K562 (cell line): ENCODE results near the gene LIN28B. TPM values are rescaled to one million over a fixed set of nuclear protein-coding genes. Genes with fewer than 3 reads are reported as not detected.

Experiments used
- ATAC-seq: fragments of 200-7000 bp; cut with Tn5 transposase; 3 replicates; pipeline ENCODE4 v1.9.1; 2020; ENCODE audit warnings: moderate library complexity
- BruUV-seq: library from RNA; stranded (reverse); fragments of 400-500 nt; replicated peaks from 2 replicates; lab custom pipeline; 2021; lab: Mats Ljungman, UMichigan
- CTCF ChIA-PET: fragments of 300-600 bp; formaldehyde crosslinking; extraction: SDS; loops from one replicate; lab custom pipeline; 2021; ENCODE audit warnings: low intra/inter-chr PET ratio; lab: Yijun Ruan, JAX
- POLR2A ChIA-PET: fragments of 300-600, 350-650 bp; sonication (Branson Sonifier 250); formaldehyde crosslinking; extraction: SDS; loops from one replicate; lab custom pipeline; 2021; ENCODE audit warnings: antibody characterized with exemption, inconsistent platforms; lab: Yijun Ruan, JAX
- DNase-seq, 4 experiments: peaks; one replicate each; pipeline versions ENCODE4 v3.0.0 to v3.0.0-alpha.2; 2011 to 2018; ENCODE audit warnings: low spot score in 3 of 4, mixed read lengths in 3 of 4; ENCODE audit errors: extremely low read depth in 1 of 4
- FAIRE-seq: peaks from 2 replicates; lab custom pipeline; 2011; peaks lifted over from hg19 to GRCh38; lab: Jason Lieb, UNC
- H2AFZ ChIP-seq: 2 replicates; pipeline ENCODE4 v1.6.0; 2011; ENCODE audit warnings: low read depth, low read length, control low read depth, inconsistent platforms
- H3K27ac ChIP-seq: fragments of 200-600 bp; 3 replicates; pipeline ENCODE4 v1.8.0; 2011; ENCODE audit warnings: low read depth, mild to moderate bottlenecking, control low read depth, inconsistent platforms, low read length, moderate library complexity, mixed read lengths; ENCODE audit errors: extremely low read depth
- H3K27me3 ChIP-seq, 2 experiments: fragments of 300-600 bp in 1 of 2; 2 replicates in 1 of 2; 3 replicates in 1 of 2; pipeline versions ENCODE4 v1.6.0 to v1.8.0; 2011; ENCODE audit warnings: inconsistent platforms in 2 of 2, low read length in 2 of 2, mild to moderate bottlenecking in 1 of 2, mixed read lengths in 1 of 2, moderate library complexity in 1 of 2; ENCODE audit not compliant: control insufficient read depth in 2 of 2, insufficient read depth in 2 of 2
- H3K36me3 ChIP-seq: fragments of 300-600 bp; 3 replicates; pipeline ENCODE4 v1.8.0; 2011; ENCODE audit warnings: mild to moderate bottlenecking, low read length, inconsistent platforms; ENCODE audit not compliant: control insufficient read depth, insufficient read depth
- H3K4me1 ChIP-seq, 2 experiments: fragments of 200-600 bp in 1 of 2; replicated peaks in 1 of 2; 2 replicates in 1 of 2; 3 replicates in 1 of 2; pipeline versions ENCODE4 v1.5.1 to v1.8.0; 2011; ENCODE audit warnings: inconsistent platforms in 2 of 2, low read length in 2 of 2, mild to moderate bottlenecking in 1 of 2, mixed read lengths in 1 of 2, moderate library complexity in 1 of 2; ENCODE audit not compliant: control insufficient read depth in 2 of 2, insufficient read depth in 2 of 2
- H3K4me2 ChIP-seq: 2 replicates; pipeline ENCODE4 v1.6.1; 2011; ENCODE audit warnings: low read length, control low read depth, inconsistent platforms, mixed read lengths; ENCODE audit not compliant: insufficient read depth
- H3K4me3 ChIP-seq: fragments of 200-600 bp; sonication (generic), shearing (Covaris generic); 2 replicates; pipeline ENCODE4 v1.5.1; 2016; ENCODE audit warnings: control low read depth, inconsistent platforms
- H3K79me2 ChIP-seq: fragments of 200-600 bp; 3 replicates; pipeline ENCODE4 v1.8.0; 2011; ENCODE audit warnings: low read length, inconsistent platforms; ENCODE audit not compliant: control insufficient read depth, insufficient read depth
- H3K9ac ChIP-seq, 2 experiments: 2 replicates each; pipeline versions ENCODE4 v1.6.0 to v1.6.1; 2011; ENCODE audit warnings: low read depth in 2 of 2, low read length in 2 of 2, control low read depth in 1 of 2, inconsistent platforms in 1 of 2, mild to moderate bottlenecking in 1 of 2, mixed read lengths in 1 of 2; ENCODE audit not compliant: insufficient read depth in 1 of 2
- H3K9me1 ChIP-seq: one replicate; pipeline ENCODE4 v1.6.0; 2011; ENCODE audit warnings: inconsistent platforms, mild to moderate bottlenecking, low read length, moderate library complexity; ENCODE audit not compliant: control insufficient read depth, insufficient read depth
- H3K9me3 ChIP-seq: replicated peaks from 2 replicates; pipeline ENCODE4 v1.5.1; 2011; ENCODE audit warnings: low read depth, low read length, inconsistent platforms; ENCODE audit not compliant: control insufficient read depth, insufficient read depth
- H4K20me1 ChIP-seq: replicated peaks from 2 replicates; pipeline ENCODE4 v1.6.1; 2011; ENCODE audit warnings: low read length, inconsistent platforms, mixed read lengths; ENCODE audit not compliant: control insufficient read depth, insufficient read depth
- ARID1B ChIP-seq: fragments of 450-650 bp; IDR thresholded peaks from 2 replicates; pipeline ENCODE4 v1.6.1; 2016; ENCODE audit warnings: antibody characterized with exemption, mild to moderate bottlenecking, inconsistent platforms
- GABPB1 ChIP-seq: sonication (generic); formaldehyde crosslinking; IDR thresholded peaks from 2 replicates; pipeline ENCODE4 v1.8.0; 2022; ENCODE audit warnings: mild to moderate bottlenecking, missing genetic modification reagents
- GTF2A2 ChIP-seq: IDR thresholded peaks from 2 replicates; pipeline ENCODE4 v1.6.1; 2016; ENCODE audit warnings: mild to moderate bottlenecking, missing genetic modification characterization, missing compliant biosample characterization
- GTF2E2 ChIP-seq: fragments of 200-800 bp; sonication (Bioruptor generic); IDR thresholded peaks from 2 replicates; pipeline ENCODE4 v1.6.1; 2016; ENCODE audit warnings: missing genetic modification characterization, missing compliant biosample characterization
- HNRNPK ChIP-seq: fragments of 200-400 bp; formaldehyde crosslinking; IDR thresholded peaks from one replicate; pipeline ENCODE4 v1.6.1; 2018; ENCODE audit warnings: mild to moderate bottlenecking, low read depth, low read length; ENCODE audit not compliant: poor library complexity, severe bottlenecking
- KDM5B ChIP-seq: fragments of 200-600 bp; sonication (generic); IDR thresholded peaks from 2 replicates; pipeline ENCODE4 v1.6.1; 2012; ENCODE audit warnings: low read depth, mild to moderate bottlenecking, moderate library complexity, low read length, control low read depth, inconsistent platforms; ENCODE audit not compliant: insufficient replicate concordance
- LCOR ChIP-seq: sonication (generic); formaldehyde crosslinking; IDR thresholded peaks from 2 replicates; pipeline ENCODE4 v1.8.0; 2022; ENCODE audit warnings: mild to moderate bottlenecking, missing genetic modification reagents
- RCOR1 ChIP-seq, 2 experiments: IDR thresholded peaks; 2 replicates each; pipeline ENCODE4 v1.6.1; 2012; ENCODE audit warnings: low read depth in 2 of 2, low read length in 2 of 2, borderline replicate concordance in 1 of 2, improper control_type of control experiment in 1 of 2
- TAF9B ChIP-seq: fragments of 450-650 bp; IDR thresholded peaks from 2 replicates; pipeline ENCODE4 v1.6.1; 2018; ENCODE audit warnings: mild to moderate bottlenecking; ENCODE audit not compliant: partially characterized antibody
- ZNF395 ChIP-seq: fragments of 200-800 bp; sonication (Bioruptor generic); IDR thresholded peaks from 2 replicates; pipeline ENCODE4 v1.6.1; 2017; ENCODE audit warnings: missing genetic modification characterization, missing compliant biosample characterization
- WGBS: fragments of 100-300 bp; shearing (Covaris generic); methylation state at CpG from one replicate; pipeline ENCODE4 v1.1.6; 2016; ENCODE audit warnings: low coverage, mixed read lengths; ENCODE audit not compliant: insufficient coverage; ENCODE audit errors: missing lambda C conversion rate; 5-methylcytosine and 5-hydroxymethylcytosine counted together
- in situ Hi-C: fragments of 300-500 bp; cut with MboI; formaldehyde crosslinking; loops from 4 replicates; pipeline ENCODE4 v1.15.0; 2018; ENCODE audit warnings: inconsistent platforms, mixed read lengths
- intact Hi-C: fragments of 100-400 bp; cut with micrococcal nuclease; formaldehyde crosslinking; loops from 2 replicates; pipeline ENCODE4 v1.14.2; 2022
- polyA plus RNA-seq, 8 experiments: library from polyadenylated mRNA; depleted of rRNA in 4 of 8; stranded (reverse) in 5 of 8; unstranded in 3 of 8; fragments of >200 nt; fragmentation: Nextera tagmentation in 2 of 8; fragmentation: Illumina TruSeq in 1 of 8; extraction: Ambion mirVana in 2 of 8; extraction: Trizol in 1 of 8; gene quantifications; 2 replicates each; pipeline versions ENCODE4 v1.2.1 to v1.2.3, GENCODE V29; 2011 to 2014; ENCODE audit warnings: inconsistent platforms in 1 of 8, missing spikeins in 1 of 8
- total RNA-seq, 7 experiments: library from RNA; depleted of rRNA in 6 of 7; stranded (reverse); fragments of >200 nt in 6 of 7; fragmentation: Illumina TruSeq in 2 of 7; extraction: Trizol in 2 of 7; gene quantifications; 2 replicates each; pipeline versions ENCODE4 v1.2.1 to v1.2.3, GENCODE V29; 2011 to 2021; ENCODE audit warnings: low replicate concordance in 1 of 7
- TF ChIP-seq, protein P1 (sequence below): fragments of 450-650 bp; IDR thresholded peaks from 2 replicates; pipeline ENCODE4 v1.6.1; 2016; ENCODE audit warnings: mild to moderate bottlenecking
- TF ChIP-seq, protein P2 (sequence below): sonication (generic); formaldehyde crosslinking; IDR thresholded peaks from 2 replicates; pipeline ENCODE4 v1.8.0; 2023; ENCODE audit warnings: mild to moderate bottlenecking, missing genetic modification reagents

Gene LIN28B
- total and polyA plus RNA-seq, 9 of the 15 experiments (the other 6 are each of a cell fraction or from before 2014, with no cell fraction given): 20.9 to 77.3 (median 42.1) TPM

GRCh38 chr6:104952911-104953399, 4.0 kb upstream of the LIN28B start:
- POLR2A ChIA-PET: interaction anchor here (0.6 to 1.0 kb wide), 2 partner anchors 13 to 315 kb away, joined by 3 read pairs; no protein-coding TSS in a partner anchor
- under 1% methylated on average over 32 of the region's 33 CpGs for WGBS
- CTCF ChIA-PET: no interaction called here
- H3K4me3 ChIP-seq: peak overlapping the region; percentile 45
- H3K79me2 ChIP-seq: peaks cover 30% of the 10 kb centered on the region
- peak overlapping the region; percentile 93 for H2AFZ ChIP-seq
- FAIRE-seq: peak; percentile 59
- peaks cover 6 to 8% of the 10 kb centered on the region in 2 experiments; a peak in 4 of 5 replicates for H3K4me1 ChIP-seq
- H4K20me1 ChIP-seq: no peaks in the 10 kb centered on the region
- peak overlapping the region; percentile 96 to 97 for H3K9ac ChIP-seq
- no peaks in the 10 kb centered on the region for H3K27me3 ChIP-seq
- no peaks in the 10 kb centered on the region for H3K36me3 ChIP-seq
- no peaks in the 10 kb centered on the region for H3K9me3 ChIP-seq
- ATAC-seq: peak; percentile 14
- intact Hi-C loops (no loop called here), in situ Hi-C loops (no loop called here)
- DNase-seq: peak; percentile 36 to 77 (median 44)
- H3K4me2 ChIP-seq: peak overlapping the region; percentile 83
- H3K9me1 ChIP-seq: no peaks in the 10 kb centered on the region
- H3K27ac ChIP-seq: peak overlapping the region; percentile 98
- TSS peak; percentile 36 for BruUV-seq
- TF ChIP-seq, protein P1, sequence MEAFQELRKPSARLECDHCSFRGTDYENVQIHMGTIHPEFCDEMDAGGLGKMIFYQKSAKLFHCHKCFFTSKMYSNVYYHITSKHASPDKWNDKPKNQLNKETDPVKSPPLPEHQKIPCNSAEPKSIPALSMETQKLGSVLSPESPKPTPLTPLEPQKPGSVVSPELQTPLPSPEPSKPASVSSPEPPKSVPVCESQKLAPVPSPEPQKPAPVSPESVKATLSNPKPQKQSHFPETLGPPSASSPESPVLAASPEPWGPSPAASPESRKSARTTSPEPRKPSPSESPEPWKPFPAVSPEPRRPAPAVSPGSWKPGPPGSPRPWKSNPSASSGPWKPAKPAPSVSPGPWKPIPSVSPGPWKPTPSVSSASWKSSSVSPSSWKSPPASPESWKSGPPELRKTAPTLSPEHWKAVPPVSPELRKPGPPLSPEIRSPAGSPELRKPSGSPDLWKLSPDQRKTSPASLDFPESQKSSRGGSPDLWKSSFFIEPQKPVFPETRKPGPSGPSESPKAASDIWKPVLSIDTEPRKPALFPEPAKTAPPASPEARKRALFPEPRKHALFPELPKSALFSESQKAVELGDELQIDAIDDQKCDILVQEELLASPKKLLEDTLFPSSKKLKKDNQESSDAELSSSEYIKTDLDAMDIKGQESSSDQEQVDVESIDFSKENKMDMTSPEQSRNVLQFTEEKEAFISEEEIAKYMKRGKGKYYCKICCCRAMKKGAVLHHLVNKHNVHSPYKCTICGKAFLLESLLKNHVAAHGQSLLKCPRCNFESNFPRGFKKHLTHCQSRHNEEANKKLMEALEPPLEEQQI: peak; percentile 18; the same call in 1 of the 2 replicates
- TF ChIP-seq GTF2E2 (tag) (peak; percentile 70; the same call in 1 of the 2 replicates), ARID1B (peak; percentile 6; the same call in 1 of the 2 replicates), RCOR1 (IDR thresholded peaks at IDR 0.05; ENCODE audit: borderline replicate concordance in 1 of 2, low read depth in 2 of 2, low read length in 2 of 2) (0 out of 4 replicates have a peak, but pooled peaks of 1 of the 2 experiments have one; percentile 20), HNRNPK (no peak), LCOR (peak; percentile 47; the same call in 1 of the 2 replicates), ZNF395 (CRISPR knock-in tag) (peak; percentile 66; the same call in 1 of the 2 replicates), KDM5B (peak; percentile 40), TAF9B (peak; percentile 22), GABPB1 (CRISPR knock-in tag) (peak; percentile 26; the same call in 1 of the 2 replicates), GTF2A2 (tag) (0 out of 2 replicates have a peak, but pooled peaks have one; percentile 33)
- TF ChIP-seq, protein P2, sequence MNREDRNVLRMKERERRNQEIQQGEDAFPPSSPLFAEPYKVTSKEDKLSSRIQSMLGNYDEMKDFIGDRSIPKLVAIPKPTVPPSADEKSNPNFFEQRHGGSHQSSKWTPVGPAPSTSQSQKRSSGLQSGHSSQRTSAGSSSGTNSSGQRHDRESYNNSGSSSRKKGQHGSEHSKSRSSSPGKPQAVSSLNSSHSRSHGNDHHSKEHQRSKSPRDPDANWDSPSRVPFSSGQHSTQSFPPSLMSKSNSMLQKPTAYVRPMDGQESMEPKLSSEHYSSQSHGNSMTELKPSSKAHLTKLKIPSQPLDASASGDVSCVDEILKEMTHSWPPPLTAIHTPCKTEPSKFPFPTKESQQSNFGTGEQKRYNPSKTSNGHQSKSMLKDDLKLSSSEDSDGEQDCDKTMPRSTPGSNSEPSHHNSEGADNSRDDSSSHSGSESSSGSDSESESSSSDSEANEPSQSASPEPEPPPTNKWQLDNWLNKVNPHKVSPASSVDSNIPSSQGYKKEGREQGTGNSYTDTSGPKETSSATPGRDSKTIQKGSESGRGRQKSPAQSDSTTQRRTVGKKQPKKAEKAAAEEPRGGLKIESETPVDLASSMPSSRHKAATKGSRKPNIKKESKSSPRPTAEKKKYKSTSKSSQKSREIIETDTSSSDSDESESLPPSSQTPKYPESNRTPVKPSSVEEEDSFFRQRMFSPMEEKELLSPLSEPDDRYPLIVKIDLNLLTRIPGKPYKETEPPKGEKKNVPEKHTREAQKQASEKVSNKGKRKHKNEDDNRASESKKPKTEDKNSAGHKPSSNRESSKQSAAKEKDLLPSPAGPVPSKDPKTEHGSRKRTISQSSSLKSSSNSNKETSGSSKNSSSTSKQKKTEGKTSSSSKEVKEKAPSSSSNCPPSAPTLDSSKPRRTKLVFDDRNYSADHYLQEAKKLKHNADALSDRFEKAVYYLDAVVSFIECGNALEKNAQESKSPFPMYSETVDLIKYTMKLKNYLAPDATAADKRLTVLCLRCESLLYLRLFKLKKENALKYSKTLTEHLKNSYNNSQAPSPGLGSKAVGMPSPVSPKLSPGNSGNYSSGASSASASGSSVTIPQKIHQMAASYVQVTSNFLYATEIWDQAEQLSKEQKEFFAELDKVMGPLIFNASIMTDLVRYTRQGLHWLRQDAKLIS: 0 out of 2 replicates have a peak, but pooled peaks have one; percentile 46
